HepG2 (cell line): ENCODE results near the gene VWCE. TPM values are rescaled to one million over a fixed set of nuclear protein-coding genes. Genes with fewer than 3 reads are reported as not detected.

Experiments used
- ASH2L ChIP-seq: fragments of 300-600, 200-600 bp; sonication (generic); IDR thresholded peaks from 2 replicates; pipeline ENCODE4 v1.7.0; 2017; ENCODE audit warnings: low read depth, mild to moderate bottlenecking, moderate library complexity, mixed read lengths, low read length; ENCODE audit not compliant: insufficient read length
- CBX2 ChIP-seq, 2 experiments: fragments of 200-600 bp in 1 of 2; sonication (generic); formaldehyde crosslinking in 1 of 2; IDR thresholded peaks; 2 replicates each; pipeline versions ENCODE4 v1.7.0 to v1.8.1; 2018 to 2022; ENCODE audit warnings: low read depth in 2 of 2, low read length in 1 of 2, mild to moderate bottlenecking in 1 of 2, missing genetic modification reagents in 1 of 2
- CBX5 ChIP-seq: sonication (generic); formaldehyde crosslinking; IDR thresholded peaks from 2 replicates; pipeline ENCODE4 v1.4.0; 2020; ENCODE audit warnings: missing genetic modification reagents, borderline replicate concordance
- CTCF ChIP-seq: sonication (generic); formaldehyde crosslinking; IDR thresholded peaks from 2 replicates; pipeline ENCODE4 v1.5.0; 2020; ENCODE audit warnings: mild to moderate bottlenecking, missing genetic modification reagents, moderate library complexity
- JUN ChIP-seq: sonication (generic); formaldehyde crosslinking; IDR thresholded peaks from 2 replicates; pipeline ENCODE4 v1.4.0; 2020; ENCODE audit warnings: mild to moderate bottlenecking, missing genetic modification reagents
- KLF6 ChIP-seq: IDR thresholded peaks from 2 replicates; pipeline ENCODE4 v1.8.0; 2016; ENCODE audit warnings: missing biosample characterization, missing genetic modification reagents
- MED13 ChIP-seq: sonication (generic); formaldehyde crosslinking; IDR thresholded peaks from 2 replicates; pipeline ENCODE4 v1.5.0; 2020; ENCODE audit warnings: missing genetic modification reagents
- MIXL1 ChIP-seq: IDR thresholded peaks from 2 replicates; pipeline ENCODE4 v1.6.1; 2016
- MTA3 ChIP-seq: sonication (generic); formaldehyde crosslinking; IDR thresholded peaks from 2 replicates; pipeline ENCODE4 v1.4.0; 2020; ENCODE audit warnings: missing genetic modification reagents
- MZF1 ChIP-seq: sonication (generic); formaldehyde crosslinking; IDR thresholded peaks from 2 replicates; pipeline ENCODE4 v1.8.1; 2023; ENCODE audit warnings: mild to moderate bottlenecking, missing genetic modification reagents, borderline replicate concordance
- POGZ ChIP-seq: sonication (generic); formaldehyde crosslinking; IDR thresholded peaks from 2 replicates; pipeline ENCODE4 v1.4.0; 2020; ENCODE audit warnings: mild to moderate bottlenecking, missing genetic modification reagents
- RAD21 ChIP-seq: fragments of 450-650 bp; formaldehyde crosslinking; IDR thresholded peaks from 2 replicates; pipeline ENCODE4 v1.5.0; 2020; ENCODE audit warnings: mild to moderate bottlenecking
- RNF2 ChIP-seq: fragments of 450-650 bp; conservative IDR thresholded peaks from 2 replicates; pipeline ENCODE4 v1.6.1; 2016; ENCODE audit warnings: low read depth
- SALL2 ChIP-seq: sonication (generic); formaldehyde crosslinking; IDR thresholded peaks from 2 replicates; pipeline ENCODE4 v1.8.1; 2023; ENCODE audit warnings: mild to moderate bottlenecking, missing genetic modification reagents, inconsistent platforms
- SMAD1 ChIP-seq: sonication (generic); formaldehyde crosslinking; IDR thresholded peaks from 2 replicates; pipeline ENCODE4 v1.4.0; 2020; ENCODE audit warnings: missing genetic modification reagents, low read depth, mild to moderate bottlenecking, borderline replicate concordance
- SYNCRIP ChIP-seq: fragments of 200-400 bp; formaldehyde crosslinking; IDR thresholded peaks from 2 replicates; pipeline ENCODE4 v1.6.1; 2018; ENCODE audit warnings: mild to moderate bottlenecking, low read depth, low read length; ENCODE audit not compliant: insufficient read depth
- TBX2 ChIP-seq: sonication (generic); formaldehyde crosslinking; IDR thresholded peaks from 2 replicates; pipeline ENCODE4 v1.5.0; 2020; ENCODE audit warnings: missing genetic modification reagents, mild to moderate bottlenecking, borderline replicate concordance
- XRCC5 ChIP-seq: fragments of 200-400 bp; formaldehyde crosslinking; optimal IDR thresholded peaks from 2 replicates; pipeline ENCODE3; 2017; ENCODE audit warnings: mild to moderate bottlenecking, low read length
- YEATS2 ChIP-seq: sonication (generic); formaldehyde crosslinking; IDR thresholded peaks from 2 replicates; pipeline ENCODE4 v1.4.0; 2020; ENCODE audit warnings: missing genetic modification reagents, borderline replicate concordance
- ZFYVE20 ChIP-seq: sonication (generic); formaldehyde crosslinking; IDR thresholded peaks from 2 replicates; pipeline ENCODE4 v1.8.0; 2023; ENCODE audit warnings: low read depth, mild to moderate bottlenecking, moderate library complexity, missing genetic modification reagents, borderline replicate concordance
- ZNF276 ChIP-seq: sonication (generic); formaldehyde crosslinking; IDR thresholded peaks from 2 replicates; pipeline ENCODE4 v1.4.0; 2020; ENCODE audit warnings: mild to moderate bottlenecking, low read depth, missing genetic modification reagents
- ZNF329 ChIP-seq: sonication (generic); formaldehyde crosslinking; IDR thresholded peaks from 2 replicates; pipeline ENCODE4 v1.9.0; 2021; ENCODE audit warnings: low read depth, mild to moderate bottlenecking, missing genetic modification reagents
- ZNF432 ChIP-seq: sonication (generic); formaldehyde crosslinking; IDR thresholded peaks from 2 replicates; pipeline ENCODE4 v1.5.0; 2020; ENCODE audit warnings: missing genetic modification reagents, mild to moderate bottlenecking, borderline replicate concordance
- ZNF510 ChIP-seq: sonication (generic); formaldehyde crosslinking; IDR thresholded peaks from 2 replicates; pipeline ENCODE4 v1.4.0; 2020; ENCODE audit warnings: low read depth, mild to moderate bottlenecking, missing genetic modification reagents
- ZNF710 ChIP-seq: sonication (generic); formaldehyde crosslinking; IDR thresholded peaks from 2 replicates; pipeline ENCODE4 v1.5.0; 2020; ENCODE audit warnings: mild to moderate bottlenecking, missing genetic modification reagents, borderline replicate concordance
- ZNF749 ChIP-seq: sonication (generic); formaldehyde crosslinking; IDR thresholded peaks from 2 replicates; pipeline ENCODE4 v1.8.0; 2022; ENCODE audit warnings: mild to moderate bottlenecking, missing genetic modification reagents, moderate library complexity, borderline replicate concordance
- polyA plus RNA-seq, 8 experiments: library from polyadenylated mRNA; depleted of rRNA in 3 of 8; stranded (reverse) in 7 of 8; unstranded in 1 of 8; fragments of >200 nt; fragmentation: Illumina TruSeq in 4 of 8; extraction: Trizol in 4 of 8; gene quantifications; 2 replicates each; pipeline versions ENCODE4 v1.2.1 to v1.2.3, GENCODE V29; 2011 to 2016; ENCODE audit warnings: low read depth in 4 of 8, missing spikeins in 1 of 8, mixed read lengths in 1 of 8; ENCODE audit not compliant: insufficient read depth in 1 of 8
- total RNA-seq, 5 experiments: library from RNA; depleted of rRNA; stranded (reverse); fragments of >200 nt; fragmentation: Illumina TruSeq; extraction: Trizol; gene quantifications; 2 replicates each; pipeline ENCODE4 v1.2.3, GENCODE V29; 2016; ENCODE audit warnings: low read depth in 1 of 5

VWCE gene
- total and polyA plus RNA-seq, 2 of the 13 experiments (the other 11 are each of a cell fraction or from before 2014, with no cell fraction given) = 27.6 to 58.3 TPM

GRCh38 chr11:61254403-61255025 is 40.6 kb downstream of the VWCE start (continued):
- TF ChIP-seq ZNF510 (CRISPR knock-in tag) (no peak), ZNF710 (CRISPR knock-in tag) (no peak), CBX2 (IDR thresholded peaks at IDR 0.05; ENCODE audit: low read depth, low read length) (no peak), CBX2 (CRISPR knock-in tag; IDR thresholded peaks at IDR 0.05; ENCODE audit: low read depth) (no peak), CTCF (peak; percentile 96), RAD21 (CRISPR knock-in tag) (peak; percentile 74), JUN (CRISPR knock-in tag) (no peak), ZNF432 (CRISPR knock-in tag) (no peak), MZF1 (CRISPR knock-in tag) (no peak), SMAD1 (no peak), MTA3 (no peak), POGZ (no peak), SALL2 (no peak), MED13 (CRISPR knock-in tag) (no peak), XRCC5 (peak; percentile 80), TBX2 (no peak), ZNF329 (CRISPR knock-in tag) (no peak), ZFYVE20 (CRISPR knock-in tag) (no peak), MIXL1 (no peak), ZNF749 (CRISPR knock-in tag) (no peak), RNF2 (no peak), KLF6 (CRISPR knock-in tag) (no peak), SYNCRIP (no peak), CBX5 (peak; percentile 21; the same call in 1 of the 2 replicates), ZNF276 (CRISPR knock-in tag) (no peak), YEATS2 (CRISPR knock-in tag) (no peak), ASH2L (peak; percentile 24)
